HUES48 (cell line): ENCODE results near the gene GRIN3B.

Source experiments
- H3K27ac ChIP-seq: one replicate; pipeline ENCODE4 v1.7.0; 2013; ENCODE audit warnings: low read depth, low read length, inconsistent platforms
- H3K27me3 ChIP-seq: 2 replicates; pipeline ENCODE4 v1.6.1; 2013; ENCODE audit warnings: mild to moderate bottlenecking, low read length; ENCODE audit not compliant: control insufficient read depth, insufficient read depth
- H3K36me3 ChIP-seq: 2 replicates; pipeline ENCODE4 v1.6.1; 2013; ENCODE audit warnings: low read length; ENCODE audit not compliant: control insufficient read depth, insufficient read depth
- H3K4me1 ChIP-seq: 2 replicates; pipeline ENCODE4 v1.6.1; 2013; ENCODE audit warnings: mild to moderate bottlenecking, low read length; ENCODE audit not compliant: control insufficient read depth, insufficient read depth
- H3K4me3 ChIP-seq: 2 replicates; pipeline ENCODE4 v1.5.1; 2013; ENCODE audit warnings: mild to moderate bottlenecking, low read depth, low read length
- H3K9ac ChIP-seq: 2 replicates; pipeline ENCODE4 v1.6.1; 2013; ENCODE audit warnings: mild to moderate bottlenecking, low read depth, low read length, moderate library complexity
- H3K9me3 ChIP-seq: 2 replicates; pipeline ENCODE4 v1.6.1; 2013; ENCODE audit warnings: low read length; ENCODE audit not compliant: control insufficient read depth, insufficient read depth

GRIN3B gene

GRCh38 chr19:1052349-1052975 lies 52.2 kb downstream of the GRIN3B start:
- Histone ChIP-seq H3K4me3 (no peak overlapping the region), H3K9me3 (peaks cover 14% of the 10 kb centered on the region), H3K4me1 (no peaks in the 10 kb centered on the region), H3K36me3 (0 out of 2 replicates have a peak, but pooled peaks cover 13% of the 10 kb centered on the region), H3K27ac (no peak overlapping the region), H3K9ac (no peak overlapping the region), H3K27me3 (no peaks in the 10 kb centered on the region)

GRCh38 chr19:1053176-1054101 lies 53.2 kb downstream of the GRIN3B start:
- Histone ChIP-seq H3K36me3 (peaks cover 17% of the 10 kb centered on the region; the same call in 1 of the 2 replicates), H3K27ac (no peak overlapping the region), H3K4me1 (no peaks in the 10 kb centered on the region)

GRCh38 chr19:1054102-1055027 lies 54.1 kb downstream of the GRIN3B start:
- peaks cover 22% of the 10 kb centered on the region; the same call in 1 of the 2 replicates for H3K36me3 ChIP-seq

More at GRCh38 chr19:1053176-1054101, 53.2 kb downstream of the GRIN3B start:
- Histone ChIP-seq H3K9ac (no peak overlapping the region), H3K4me3 (no peak overlapping the region), H3K27me3 (no peaks in the 10 kb centered on the region), H3K9me3 (peaks cover 23% of the 10 kb centered on the region)

GRCh38 chr19:1055028-1055425 lies 54.8 kb downstream of the GRIN3B start:
- H3K27me3 ChIP-seq: no peaks in the 10 kb centered on the region
- no peak overlapping the region for H3K9ac ChIP-seq

More at GRCh38 chr19:1054102-1055027, 54.1 kb downstream of the GRIN3B start:
- Histone ChIP-seq H3K27ac (no peak overlapping the region), H3K27me3 (no peaks in the 10 kb centered on the region), H3K9me3 (peaks cover 29% of the 10 kb centered on the region), H3K9ac (no peak overlapping the region), H3K4me3 (no peak overlapping the region), H3K4me1 (no peaks in the 10 kb centered on the region)

GRCh38 chr19:1055886-1056620 lies 55.8 kb downstream of the GRIN3B start:
- Histone ChIP-seq H3K4me3 (no peak overlapping the region), H3K9ac (no peak overlapping the region), H3K27ac (no peak overlapping the region), H3K9me3 (peaks cover 29% of the 10 kb centered on the region), H3K27me3 (no peaks in the 10 kb centered on the region), H3K4me1 (no peaks in the 10 kb centered on the region), H3K36me3 (peaks cover 22% of the 10 kb centered on the region; the same call in 1 of the 2 replicates)

More at GRCh38 chr19:1055028-1055425, 54.8 kb downstream of the GRIN3B start:
- H3K4me3 ChIP-seq: no peak overlapping the region
- peaks cover 29% of the 10 kb centered on the region for H3K9me3 ChIP-seq
- no peaks in the 10 kb centered on the region for H3K4me1 ChIP-seq
- H3K27ac ChIP-seq: no peak overlapping the region
- peaks cover 22% of the 10 kb centered on the region; the same call in 1 of the 2 replicates for H3K36me3 ChIP-seq

GRCh38 chr19:1057176-1057855 lies 57.1 kb downstream of the GRIN3B start:
- no peak overlapping the region for H3K9ac ChIP-seq
- H3K27me3 ChIP-seq: no peaks in the 10 kb centered on the region
- H3K4me1 ChIP-seq: no peaks in the 10 kb centered on the region
- no peak overlapping the region for H3K4me3 ChIP-seq
- H3K9me3 ChIP-seq: peaks cover 29% of the 10 kb centered on the region
- H3K27ac ChIP-seq: no peak overlapping the region
- H3K36me3 ChIP-seq: peaks cover 22% of the 10 kb centered on the region; the same call in 1 of the 2 replicates

GRCh38 chr19:1058112-1058511 lies 57.9 kb downstream of the GRIN3B start:
- Histone ChIP-seq H3K4me1 (no peaks in the 10 kb centered on the region), H3K9ac (no peak overlapping the region), H3K4me3 (no peak overlapping the region), H3K27me3 (no peaks in the 10 kb centered on the region), H3K27ac (no peak overlapping the region), H3K9me3 (peaks cover 29% of the 10 kb centered on the region), H3K36me3 (peaks cover 22% of the 10 kb centered on the region; the same call in 1 of the 2 replicates)
